NCI-H2081 (cell line): ENCODE measurements around the gene PI4K2A.
"Not testable (repeated sequence)": the region's sequence is repeated elsewhere in the genome, so short reads cannot be mapped to it uniquely, and the experiment has no call there.

Experiments
- DNase-seq, 2 experiments: peaks; one replicate each; lab custom pipeline; 2025; lab: John Stamatoyannopoulos, UW

The PI4K2A gene

GRCh38 chr10:97673736-97674525, 33.5 kb downstream of the PI4K2A start:
- DNase-seq = no peak

- no peak for DNase-seq
Measured at GRCh38 chr10:97675222-97675621, 34.8 kb downstream of the PI4K2A start.

- peak; percentile 14 to 26 for DNase-seq
Measured at GRCh38 chr10:97676770-97677581, 36.5 kb downstream of the PI4K2A start.

GRCh38 chr10:97679594-97679993, 39.1 kb downstream of the PI4K2A start:
- no peak for DNase-seq

- DNase-seq = no peak
Measured at GRCh38 chr10:97682042-97682441, 41.6 kb downstream of the PI4K2A start.

GRCh38 chr10:97683556-97684367, 43.3 kb downstream of the PI4K2A start:
- DNase-seq = no peak

- DNase-seq = not testable (repeated sequence)
Measured at GRCh38 chr10:97684368-97684713, 43.9 kb downstream of the PI4K2A start.

- no peak for DNase-seq
Measured at GRCh38 chr10:97684866-97685394, 44.5 kb downstream of the PI4K2A start.

GRCh38 chr10:97685395-97685958, 45.0 kb downstream of the PI4K2A start:
- no peak for DNase-seq

- DNase-seq = no peak
Measured at GRCh38 chr10:97686301-97686961, 46.0 kb downstream of the PI4K2A start.

GRCh38 chr10:97686962-97687784, 46.7 kb downstream of the PI4K2A start, which contains the start of gene AVPI1:
AVPI1 (minus strand) TSS chr10:97687241; CDS start chr10:97679905, 7,336 bp downstream.
- peak; percentile 93 for DNase-seq

GRCh38 chr10:97687785-97688781, 47.6 kb downstream of the PI4K2A start:
- DNase-seq = no peak

- DNase-seq = no peak
Measured at GRCh38 chr10:97689559-97690020, 49.1 kb downstream of the PI4K2A start.

GRCh38 chr10:97690133-97690532, 49.7 kb downstream of the PI4K2A start:
- DNase-seq = no peak

GRCh38 chr10:97698072-97698655, 57.7 kb downstream of the PI4K2A start:
- DNase-seq = not testable (repeated sequence)

GRCh38 chr10:97701438-97702069, 61.1 kb downstream of the PI4K2A start:
- DNase-seq = peak; percentile 32 to 44

- no peak for DNase-seq
Measured at GRCh38 chr10:97703398-97704067, 63.1 kb downstream of the PI4K2A start.
